ENCODE data around the gene PLAAT2.
"Not testable (repeated sequence)": the region's sequence is repeated elsewhere in the genome, so short reads cannot be mapped to it uniquely, and the experiment has no call there.

PLAAT2 gene

GRCh38 chr11:63574856-63575602 is 11.8 kb upstream of the PLAAT2 start:
- no peak for DNase-seq

GRCh38 chr11:63573881-63574855 is 11.0 kb upstream of the PLAAT2 start:
- DNase-seq: no peak

GRCh38 chr11:63572026-63572688 is 9.0 kb upstream of the PLAAT2 start:
- no peak for DNase-seq

GRCh38 chr11:63569570-63569969 is 6.4 kb upstream of the PLAAT2 start:
- no peak for DNase-seq

- DNase-seq: peak; percentile 72
These were observed 4.1 kb upstream of the PLAAT2 start for GRCh38 chr11:63567044-63567840.

GRCh38 chr11:63564784-63565350 is 1.7 kb upstream of the PLAAT2 start:
- DNase-seq: no peak

GRCh38 chr11:63564056-63564774 is 1.0 kb upstream of the PLAAT2 start:
- DNase-seq: peak; percentile 29

GRCh38 chr11:63560506-63561180 is 2.5 kb downstream of the PLAAT2 start:
- no peak for DNase-seq

- no peak for DNase-seq
These were observed 4.6 kb downstream of the PLAAT2 start for GRCh38 chr11:63558459-63559157.

GRCh38 chr11:63557570-63557969 is 5.6 kb downstream of the PLAAT2 start:
- DNase-seq: no peak

GRCh38 chr11:63556404-63557013 is 6.7 kb downstream of the PLAAT2 start:
- no peak for DNase-seq

- no peak for DNase-seq
These were observed 8.3 kb downstream of the PLAAT2 start for GRCh38 chr11:63554877-63555223.

- DNase-seq: peak; percentile 51
These were observed 9.4 kb downstream of the PLAAT2 start for GRCh38 chr11:63553759-63554158.

- DNase-seq: no peak
These were observed 10.3 kb downstream of the PLAAT2 start for GRCh38 chr11:63552921-63553320.

- no peak for DNase-seq
These were observed 11.3 kb downstream of the PLAAT2 start for GRCh38 chr11:63551889-63552266.

GRCh38 chr11:63551091-63551888 is 11.9 kb downstream of the PLAAT2 start:
- no peak for DNase-seq

- DNase-seq: not testable (repeated sequence)
These were observed 13.0 kb downstream of the PLAAT2 start for GRCh38 chr11:63550156-63550700.

- DNase-seq: no peak
These were observed 13.8 kb downstream of the PLAAT2 start for GRCh38 chr11:63549411-63549810.

GRCh38 chr11:63548178-63548577 is 15.0 kb downstream of the PLAAT2 start:
- DNase-seq: no peak

All from stimulated activated CD4-positive, alpha-beta T cell treated with anti-CD3 and anti-CD28 coated beads, Interleukin-1b, Interleukin-23, amount 100 ng/mL, for 48 hours (primary cell).